IMR-90 (cell line): ENCODE data around the gene ARHGEF10L. TPM values are rescaled to one million over a fixed set of nuclear protein-coding genes. Genes with fewer than 3 reads are reported as not detected.

ENCODE experiments used
- ATAC-seq: fragments of 200-7000 bp; cut with Tn5 transposase; 2 replicates; pipeline ENCODE4 v1.9.1; 2020; ENCODE audit warnings: low read depth, mild to moderate bottlenecking, moderate library complexity
- BruUV-seq: library from RNA; stranded (reverse); fragments of 400-500 nt; replicated peaks from 2 replicates; lab custom pipeline; 2021; lab: Mats Ljungman, UMichigan
- CTCF ChIA-PET: fragments of 300-600 bp; formaldehyde crosslinking; extraction: SDS; loops from one replicate; lab custom pipeline; 2021; ENCODE audit warnings: antibody characterized with exemption; lab: Yijun Ruan, JAX
- POLR2A ChIA-PET: fragments of 300-600 bp; sonication (Branson Sonifier 250); formaldehyde crosslinking; loops from one replicate; lab custom pipeline; 2022; ENCODE audit warnings: antibody characterized with exemption; ENCODE audit not compliant: unreplicated experiment; lab: Charles Lee
- DNase-seq: peaks from one replicate; pipeline ENCODE4 v3.0.0; 2013
- H2AFZ ChIP-seq: replicated peaks from 2 replicates; pipeline ENCODE3; 2013; ENCODE audit warnings: low read length, mild to moderate bottlenecking; ENCODE audit not compliant: poor library complexity
- H2AK5ac ChIP-seq: 2 replicates; pipeline ENCODE4 v1.6.1; 2013; ENCODE audit warnings: low read depth, low read length, inconsistent platforms
- H2AK9ac ChIP-seq: replicated peaks from 2 replicates; pipeline ENCODE3; 2013; ENCODE audit warnings: mild to moderate bottlenecking, low read depth, low read length, moderate library complexity; ENCODE audit not compliant: poor library complexity
- H2BK120ac ChIP-seq: 2 replicates; pipeline ENCODE4 v1.6.1; 2013; ENCODE audit warnings: low read depth, low read length, inconsistent platforms
- H2BK15ac ChIP-seq: 3 replicates; pipeline ENCODE4 v1.6.1; 2013; ENCODE audit warnings: low read depth, low read length, inconsistent platforms
- H2BK20ac ChIP-seq: 2 replicates; pipeline ENCODE4 v1.6.1; 2013; ENCODE audit warnings: low read depth, mild to moderate bottlenecking, inconsistent platforms, low read length, moderate library complexity
- H2BK5ac ChIP-seq: 2 replicates; pipeline ENCODE4 v1.6.1; 2013; ENCODE audit warnings: mild to moderate bottlenecking, low read depth, low read length, inconsistent platforms; ENCODE audit not compliant: poor library complexity, severe bottlenecking
- H3K14ac ChIP-seq: replicated peaks from 2 replicates; pipeline ENCODE4 v1.6.1; 2013; ENCODE audit warnings: low read depth, low read length, inconsistent platforms
- H3K18ac ChIP-seq: 2 replicates; pipeline ENCODE4 v1.6.1; 2013; ENCODE audit warnings: low read depth, low read length, control low read depth
- H3K23ac ChIP-seq: 2 replicates; pipeline ENCODE4 v1.6.1; 2013; ENCODE audit warnings: low read depth, low read length, inconsistent platforms
- H3K27ac ChIP-seq: 2 replicates; pipeline ENCODE4 v1.5.1; 2013; ENCODE audit warnings: mild to moderate bottlenecking, control low read depth, low read length; ENCODE audit not compliant: insufficient read depth
- H3K27me3 ChIP-seq: 2 replicates; pipeline ENCODE4 v1.6.1; 2013; ENCODE audit warnings: low read length; ENCODE audit not compliant: control insufficient read depth, insufficient read depth
- H3K36me3 ChIP-seq: 2 replicates; pipeline ENCODE4 v1.6.1; 2013; ENCODE audit warnings: low read length, mixed read lengths; ENCODE audit not compliant: control insufficient read depth, insufficient read depth
- H3K4ac ChIP-seq: 2 replicates; pipeline ENCODE4 v1.6.1; 2013; ENCODE audit warnings: low read depth, low read length, inconsistent platforms
- H3K4me1 ChIP-seq: 2 replicates; pipeline ENCODE4 v1.6.1; 2013; ENCODE audit warnings: low read length, mixed read lengths; ENCODE audit not compliant: control insufficient read depth, insufficient read depth
- H3K4me2 ChIP-seq: 2 replicates; pipeline ENCODE4 v1.6.1; 2013; ENCODE audit warnings: low read depth, mild to moderate bottlenecking, control low read depth, low read length, moderate library complexity
- H3K4me3 ChIP-seq: 2 replicates; pipeline ENCODE4 v1.5.1; 2013; ENCODE audit warnings: low read depth, mild to moderate bottlenecking, control low read depth, low read length, moderate library complexity; ENCODE audit not compliant: insufficient read depth
- H3K56ac ChIP-seq: 2 replicates; pipeline ENCODE4 v1.6.1; 2013; ENCODE audit warnings: low read length, inconsistent platforms; ENCODE audit not compliant: insufficient read depth; ENCODE audit errors: extremely low read depth
- H3K79me1 ChIP-seq, 2 experiments: 2 replicates each; pipeline ENCODE4 v1.6.1; 2013; ENCODE audit warnings: low read length in 2 of 2, inconsistent platforms in 1 of 2, low read depth in 1 of 2
- H3K9ac ChIP-seq: 2 replicates; pipeline ENCODE4 v1.6.1; 2013; ENCODE audit warnings: low read depth, low read length, control low read depth
- H3K9me1 ChIP-seq: 2 replicates; pipeline ENCODE4 v1.6.1; 2013; ENCODE audit warnings: low read length, inconsistent platforms; ENCODE audit not compliant: insufficient read depth
- H3K9me3 ChIP-seq: 2 replicates; pipeline ENCODE4 v1.6.1; 2013; ENCODE audit warnings: low read length; ENCODE audit not compliant: control insufficient read depth, insufficient read depth
- H4K20me1 ChIP-seq: 2 replicates; pipeline ENCODE4 v1.6.1; 2013; ENCODE audit warnings: low read length, inconsistent platforms; ENCODE audit not compliant: insufficient read depth
- H4K5ac ChIP-seq: 2 replicates; pipeline ENCODE4 v1.6.1; 2013; ENCODE audit warnings: mild to moderate bottlenecking, low read depth, low read length, control low read depth
- H4K8ac ChIP-seq, 2 experiments: 2 replicates each; pipeline ENCODE4 v1.6.1; 2013; ENCODE audit warnings: low read depth in 2 of 2, low read length in 2 of 2, control low read depth in 1 of 2, inconsistent platforms in 1 of 2
- H4K91ac ChIP-seq: 2 replicates; pipeline ENCODE4 v1.6.1; 2013; ENCODE audit warnings: low read depth, low read length, inconsistent platforms; ENCODE audit not compliant: insufficient read depth
- CEBPB ChIP-seq: IDR thresholded peaks from 2 replicates; pipeline ENCODE4 v1.6.1; 2012; ENCODE audit warnings: low read depth, low read length, improper control_type of control experiment
- FOS ChIP-seq: fragments of 150-350 bp; IDR thresholded peaks from 2 replicates; pipeline ENCODE4 v1.6.1; 2016; ENCODE audit warnings: low read depth, low read length
- MAFK ChIP-seq: IDR thresholded peaks from 2 replicates; pipeline ENCODE4 v1.6.1; 2012; ENCODE audit warnings: low read depth, low read length, improper control_type of control experiment
- POLR2A ChIP-seq: IDR thresholded peaks from 2 replicates; pipeline ENCODE4 v1.6.1; 2012; ENCODE audit warnings: mild to moderate bottlenecking, low read depth, low read length
- RCOR1 ChIP-seq: IDR thresholded peaks from 2 replicates; pipeline ENCODE4 v1.6.1; 2012; ENCODE audit warnings: mild to moderate bottlenecking, low read length, improper control_type of control experiment; ENCODE audit not compliant: insufficient replicate concordance
- SMC3 ChIP-seq: fragments of 150-350 bp; IDR thresholded peaks from 2 replicates; pipeline ENCODE4 v1.6.1; 2016; ENCODE audit warnings: low read depth, mild to moderate bottlenecking, antibody characterized with exemption, low read length, moderate library complexity
- WGBS, 2 experiments: methylation state at CpG; one replicate each; pipeline versions ENCODE4 v1.1.5 to v1.1.7; 2013; ENCODE audit warnings: missing lambda C conversion rate in 2 of 2; ENCODE audit not compliant: insufficient read length in 1 of 2; ENCODE audit errors: extremely low coverage in 2 of 2; 5-methylcytosine and 5-hydroxymethylcytosine counted together
- dilution Hi-C: fragments of 300-500 bp; cut with HindIII; formaldehyde crosslinking; loops from one replicate; pipeline ENCODE4 v1.14.3; 2018; ENCODE audit warnings: low sequenced_read_pairs; ENCODE audit not compliant: unreplicated experiment
- in situ Hi-C: fragments of 300-500 bp; cut with MboI; formaldehyde crosslinking; loops from 3 replicates; pipeline ENCODE4 v1.14.3; 2019; ENCODE audit warnings: low sequenced_read_pairs, inconsistent platforms, mixed read lengths
- intact Hi-C: fragments of 100-400 bp; cut with micrococcal nuclease; formaldehyde crosslinking; loops from 2 replicates; pipeline ENCODE4 v1.10.0; 2022
- polyA plus RNA-seq, 3 experiments: library from polyadenylated mRNA; depleted of rRNA; stranded (reverse); fragments of >200 nt; gene quantifications; 2 replicates each; pipeline ENCODE4 v1.2.3, GENCODE V29; 2012; ENCODE audit warnings: low replicate concordance in 1 of 3
- total RNA-seq: library from RNA; depleted of rRNA; stranded (reverse); fragments of >200 nt; gene quantifications from 2 replicates; pipeline ENCODE4 v1.2.3, GENCODE V29; 2012

ARHGEF10L gene
- total and polyA plus RNA-seq, 2 of the 4 experiments (the other 2 are of a cell fraction) = 4.8 to 12.4 TPM

GRCh38 chr1:17643861-17644703, 104.6 kb downstream of the ARHGEF10L start:
- no peak overlapping the region for H2AK5ac ChIP-seq
- no peak overlapping the region for H3K4ac ChIP-seq
- no peak overlapping the region for H4K91ac ChIP-seq
- dilution Hi-C loops (no loop called here), intact Hi-C loops (no loop called here), in situ Hi-C loops (no loop called here)
- H3K23ac ChIP-seq = no peak overlapping the region
- H3K27me3 ChIP-seq = no peaks in the 10 kb centered on the region
- DNase-seq = no peak
- no peak overlapping the region for H2BK120ac ChIP-seq
- H3K9me3 ChIP-seq = no peaks in the 10 kb centered on the region
- no peak overlapping the region for H3K27ac ChIP-seq
- H4K20me1 ChIP-seq = no peaks in the 10 kb centered on the region
- H4K8ac ChIP-seq = no peak overlapping the region
- no TSS peak for BruUV-seq
- H3K14ac ChIP-seq = no peak overlapping the region
- H3K36me3 ChIP-seq = peaks cover 13% of the 10 kb centered on the region
- no peak overlapping the region for H2BK20ac ChIP-seq
- no peaks in the 10 kb centered on the region for H3K4me1 ChIP-seq
- no peak for TF ChIP-seq RCOR1
- no peak for TF ChIP-seq SMC3
- TF ChIP-seq CEBPB = no peak
- TF ChIP-seq FOS = no peak
- no peak for TF ChIP-seq MAFK
- no peak for TF ChIP-seq POLR2A
- WGBS, 2 experiments = 73% methylated on average over 6 of the region's 14 CpGs; no CpG with 5 or more reads in 1 of the 2 experiments
- H3K18ac ChIP-seq = no peak overlapping the region
- no peak overlapping the region for H3K4me2 ChIP-seq
- H3K56ac ChIP-seq = no peak overlapping the region
- no peak for ATAC-seq
- no peak overlapping the region for H2AFZ ChIP-seq
- H3K9ac ChIP-seq = no peak overlapping the region
- no peak overlapping the region for H2AK9ac ChIP-seq
- H3K79me1 ChIP-seq = no peaks in the 10 kb centered on the region
- POLR2A ChIA-PET = no interaction called here
- H2BK15ac ChIP-seq = no peak overlapping the region
- H3K9me1 ChIP-seq = no peaks in the 10 kb centered on the region
- H2BK5ac ChIP-seq = no peak overlapping the region
- CTCF ChIA-PET = no interaction called here
- no peak overlapping the region for H3K4me3 ChIP-seq
- no peak overlapping the region for H4K5ac ChIP-seq
